ENCODE data around the gene DUSP11. TPM values are rescaled to one million over a fixed set of nuclear protein-coding genes. Genes with fewer than 3 reads are reported as not detected.
A peak's percentile ranks its signal among the peaks of the same experiment; 100 is the strongest.

DUSP11 gene
- 17.5 and 30.4 TPM in 2 replicates for total RNA-seq (2014; rRNA removed)
- Bru-seq, nascent RNA, result percentile 84 among the genes with signal in this experiment
- BruChase-seq, experiment 1, labeled RNA remaining after a 6-hour chase, result percentile 88 among the genes with signal in this experiment
- percentile 89 among the genes with signal in this experiment for BruChase-seq, experiment 2, labeled RNA remaining after a 2-hour chase
- long read RNA-seq, transcript DUSP11-201 (9 exons, 1,653 nt), result major isoform, 55 of 66 reads
- long read RNA-seq, partial matches to known transcripts, result 1 of 66 reads
- long read RNA-seq, other reads (novel, unspliced or antisense), result 8 of 66 reads

GRCh38 chr2:73779467-73780236 is at the start of gene DUSP11:
TSS of gene DUSP11 (minus strand) at chr2:73780103. CDS start at chr2:73779974, 129 bp downstream.
- ChIA-PET POLR2A (ENCODE audit: unreplicated experiment) (no interaction called here), CTCF (interaction anchor here (0.8 kb wide), 1 partner anchor 399 kb away, joined by 4 read pairs; the partner anchor contains the start of gene MOB1A)
- TF ChIP-seq CTCF (conservative IDR thresholded peaks at IDR 0.05; ENCODE audit: low read depth, low read length) (peak; percentile 92), EZH2 (IDR thresholded peaks at IDR 0.05; ENCODE audit: low read length, unreplicated experiment) (no peak)
- DNase-seq (peak; percentile 98), ATAC-seq (peak; percentile 98)
- H3K79me2 ChIP-seq (ENCODE audit: low read length), result peaks cover 34% of the 10 kb centered on the region
- no peaks in the 10 kb centered on the region for H3F3A ChIP-seq (ENCODE audit: low read length, unreplicated experiment)
- TSS peak; percentile 57 for BruUV-seq (replicated peaks)
- no peaks in the 10 kb centered on the region for H3K9me2 ChIP-seq (replicated peaks; ENCODE audit: low read length)
- peak within 1 kb of the TSS; percentile 87 for H3K9ac ChIP-seq (ENCODE audit: low read length)
- intact Hi-C loops (cut with micrococcal nuclease), result no loop called here
- peak within 1 kb of the TSS; percentile 85 for H3K4me3 ChIP-seq (ENCODE audit: low read length)
- H3K27ac ChIP-seq (ENCODE audit: low read length), result peak within 1 kb of the TSS; percentile 6; the same call in 1 of the 2 replicates
- peak within 1 kb of the TSS; percentile 89 for H2AFZ ChIP-seq (ENCODE audit: low read length)
- H3K4me2 ChIP-seq (ENCODE audit: low read length), result peak within 1 kb of the TSS; percentile 81
- H3K36me3 ChIP-seq (ENCODE audit: low read depth, low read length), result peaks cover 16% of the 10 kb centered on the region; the same call in 1 of the 2 replicates
- no peaks in the 10 kb centered on the region for H3K9me3 ChIP-seq (ENCODE audit: low read length)
- no peaks in the 10 kb centered on the region for H3K27me3 ChIP-seq (ENCODE audit: low read length)
- peaks cover 18% of the 10 kb centered on the region for H3K4me1 ChIP-seq (ENCODE audit: insufficient read depth, low read length)
- H4K20me1 ChIP-seq (ENCODE audit: low read length), result 0 out of 2 replicates have a peak, but pooled peaks cover 6% of the 10 kb centered on the region

- peaks cover 16% of the 10 kb centered on the region for H3K36me3 ChIP-seq (ENCODE audit: low read depth, low read length)
- DNase-seq, result peak; percentile 97
- ATAC-seq, result peak; percentile 76
- no peaks in the 10 kb centered on the region for H3F3A ChIP-seq (ENCODE audit: low read length, unreplicated experiment)
- POLR2A ChIA-PET (ENCODE audit: unreplicated experiment), result interaction anchor here (0.6 to 0.8 kb wide), 5 partner anchors 82 to 353 kb away, joined by 3 to 9 read pairs (median 6); no protein-coding TSS in a partner anchor
- no peaks in the 10 kb centered on the region for H3K9me3 ChIP-seq (ENCODE audit: low read length)
- TF ChIP-seq EZH2phosphoT487 (IDR thresholded peaks at IDR 0.05; ENCODE audit: borderline replicate concordance, low read length) (no peak), EZH2 (IDR thresholded peaks at IDR 0.05; ENCODE audit: low read length, unreplicated experiment) (no peak), CTCF (conservative IDR thresholded peaks at IDR 0.05; ENCODE audit: low read depth, low read length) (no peak)
- H3K4me1 ChIP-seq (ENCODE audit: insufficient read depth, low read length), result peaks cover 48% of the 10 kb centered on the region
- peak within 1 kb of the TSS; percentile 90 for H2AFZ ChIP-seq (ENCODE audit: low read length)
- H3K9ac ChIP-seq (ENCODE audit: low read length), result peak within 1 kb of the TSS; percentile 92
- H3K27ac ChIP-seq (ENCODE audit: low read length), result peak within 1 kb of the TSS; percentile 76
- H3K9me2 ChIP-seq (replicated peaks; ENCODE audit: low read length), result no peaks in the 10 kb centered on the region
- H3K4me2 ChIP-seq (ENCODE audit: low read length), result peak within 1 kb of the TSS; percentile 90
- H4K20me1 ChIP-seq (ENCODE audit: low read length), result no peaks in the 10 kb centered on the region
- intact Hi-C loops (cut with micrococcal nuclease), result loop anchor here (2.0 kb wide), 1 partner anchor 98 kb away; the partner anchor contains the start of gene DGUOK
- CTCF ChIA-PET, result interaction anchor here (0.5 to 1.4 kb wide), 5 partner anchors 11 to 158 kb away, joined by 3 to 10 read pairs (median 4); no protein-coding TSS in a partner anchor
- no peaks in the 10 kb centered on the region for H3K27me3 ChIP-seq (ENCODE audit: low read length)
- BruUV-seq (replicated peaks), result TSS peak; percentile 74
- peaks cover 21% of the 10 kb centered on the region for H3K79me2 ChIP-seq (ENCODE audit: low read length)
- peak within 1 kb of the TSS; percentile 82 for H3K4me3 ChIP-seq (ENCODE audit: low read length)
Observed at GRCh38 chr2:73828818-73829570, 49.1 kb upstream of the DUSP11 start, which contains the start of gene STAMBP. TSS of gene STAMBP (plus strand) at chr2:73828961. CDS start at chr2:73830857, 1,896 bp downstream.

Data from PC-3 (cell line).